OCI-LY7 (cell line): ENCODE measurements around the gene ELOVL5.

ENCODE experiments used
- EZH2phosphoT487 ChIP-seq: fragments of 200-600 bp; sonication (generic); IDR thresholded peaks from 2 replicates; pipeline ENCODE4 v1.6.1; 2018; ENCODE audit warnings: low read depth, borderline replicate concordance, mild to moderate bottlenecking, mixed run types, antibody characterized with exemption, low read length, moderate library complexity, mixed read lengths
- TF ChIP-seq, protein P1 (sequence below): fragments of 200-600 bp; sonication (generic); conservative IDR thresholded peaks from 2 replicates; pipeline ENCODE4 v1.5.1; 2014; ENCODE audit warnings: mild to moderate bottlenecking, antibody characterized with exemption, low read length, moderate library complexity, mixed read lengths

DNA sequence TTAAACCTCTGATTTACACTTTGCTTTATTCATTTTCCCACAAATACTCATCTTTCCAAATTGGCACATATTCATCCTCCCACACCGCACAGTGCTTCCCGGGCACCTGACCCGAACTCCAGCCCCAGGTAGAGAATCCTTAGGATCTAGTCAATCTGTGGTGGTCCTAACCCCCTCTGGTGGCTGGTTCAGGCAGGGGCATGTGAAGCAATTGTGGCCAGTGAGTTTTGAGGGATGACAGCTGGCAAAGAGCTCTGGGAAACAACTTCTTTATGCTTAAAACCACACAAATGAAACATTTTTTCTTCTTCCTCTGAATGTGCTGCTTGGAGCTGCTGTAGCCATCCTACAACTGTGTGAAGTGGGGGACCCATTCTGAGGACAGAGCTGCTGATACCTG, 54.7 kb downstream of the ELOVL5 start:
- TF ChIP-seq, protein P1, sequence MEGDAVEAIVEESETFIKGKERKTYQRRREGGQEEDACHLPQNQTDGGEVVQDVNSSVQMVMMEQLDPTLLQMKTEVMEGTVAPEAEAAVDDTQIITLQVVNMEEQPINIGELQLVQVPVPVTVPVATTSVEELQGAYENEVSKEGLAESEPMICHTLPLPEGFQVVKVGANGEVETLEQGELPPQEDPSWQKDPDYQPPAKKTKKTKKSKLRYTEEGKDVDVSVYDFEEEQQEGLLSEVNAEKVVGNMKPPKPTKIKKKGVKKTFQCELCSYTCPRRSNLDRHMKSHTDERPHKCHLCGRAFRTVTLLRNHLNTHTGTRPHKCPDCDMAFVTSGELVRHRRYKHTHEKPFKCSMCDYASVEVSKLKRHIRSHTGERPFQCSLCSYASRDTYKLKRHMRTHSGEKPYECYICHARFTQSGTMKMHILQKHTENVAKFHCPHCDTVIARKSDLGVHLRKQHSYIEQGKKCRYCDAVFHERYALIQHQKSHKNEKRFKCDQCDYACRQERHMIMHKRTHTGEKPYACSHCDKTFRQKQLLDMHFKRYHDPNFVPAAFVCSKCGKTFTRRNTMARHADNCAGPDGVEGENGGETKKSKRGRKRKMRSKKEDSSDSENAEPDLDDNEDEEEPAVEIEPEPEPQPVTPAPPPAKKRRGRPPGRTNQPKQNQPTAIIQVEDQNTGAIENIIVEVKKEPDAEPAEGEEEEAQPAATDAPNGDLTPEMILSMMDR: peak; percentile 95
- no peak for TF ChIP-seq EZH2phosphoT487
